SK-N-MC (cell line): Measurements from ENCODE around the gene SIDT2.

Experiments used
- FOXP2 ChIP-seq: optimal IDR thresholded peaks from 2 replicates; pipeline ENCODE3; 2011; ENCODE audit warnings: mild to moderate bottlenecking, moderate library complexity; ENCODE audit not compliant: insufficient read depth; ENCODE audit errors: extremely low read length, control extremely low read depth
- POLR2AphosphoS5 ChIP-seq: IDR thresholded peaks from 2 replicates; pipeline ENCODE4 v1.6.1; 2012; ENCODE audit warnings: mild to moderate bottlenecking, low read depth, low read length, borderline replicate concordance

- TF ChIP-seq POLR2AphosphoS5 = no peak
- TF ChIP-seq FOXP2 = no peak
Measured at GRCh38 chr11:117157507-117157906, 21.0 kb upstream of the SIDT2 start.
